Measurements from ENCODE around the gene CXCR3. TPM values are rescaled to one million over a fixed set of nuclear protein-coding genes. Genes with fewer than 3 reads are reported as not detected.
A peak's percentile ranks its signal among the peaks of the same experiment; 100 is the strongest.

Gene CXCR3
- total RNA-seq, 2 experiments from 2014 or later: 68.2 to 73.5 TPM

DNA sequence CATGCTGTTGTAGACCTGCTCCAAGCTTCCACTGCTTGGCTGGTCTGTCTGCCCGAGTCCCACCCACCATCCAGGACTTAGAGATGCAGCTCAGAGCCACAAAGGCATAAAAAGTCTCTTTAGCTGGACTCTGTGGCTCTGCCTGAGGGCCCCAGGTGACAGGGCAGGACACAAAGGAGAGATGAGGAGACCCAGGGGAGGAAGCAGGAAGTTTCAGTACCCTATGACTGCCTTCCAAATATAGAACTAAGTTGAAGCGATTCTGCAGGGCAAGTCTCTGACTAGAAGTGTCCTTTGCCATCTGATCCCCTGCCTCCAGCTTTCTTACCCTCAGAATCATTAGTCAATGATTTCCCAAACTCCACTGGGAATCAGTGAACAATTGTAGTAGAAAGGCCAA lies 11.2 kb upstream of the CXCR3 start:
- ChIA-PET CTCF (interaction anchor here (1.1 kb wide), 1 partner anchor 9 kb away, joined by 3 read pairs; no protein-coding TSS in a partner anchor), POLR2A (no interaction called here)
- Mint-ChIP-seq H3K27ac (no peak overlapping the region), H3K4me3 (no peak overlapping the region), H3K9me3 (no peaks in the 10 kb centered on the region), H3K4me1 (peaks cover 21% of the 10 kb centered on the region), H3K36me3 (ENCODE audit: low read depth) (no peaks in the 10 kb centered on the region), H3K27me3 (no peaks in the 10 kb centered on the region)
- no peak for DNase-seq

DNA sequence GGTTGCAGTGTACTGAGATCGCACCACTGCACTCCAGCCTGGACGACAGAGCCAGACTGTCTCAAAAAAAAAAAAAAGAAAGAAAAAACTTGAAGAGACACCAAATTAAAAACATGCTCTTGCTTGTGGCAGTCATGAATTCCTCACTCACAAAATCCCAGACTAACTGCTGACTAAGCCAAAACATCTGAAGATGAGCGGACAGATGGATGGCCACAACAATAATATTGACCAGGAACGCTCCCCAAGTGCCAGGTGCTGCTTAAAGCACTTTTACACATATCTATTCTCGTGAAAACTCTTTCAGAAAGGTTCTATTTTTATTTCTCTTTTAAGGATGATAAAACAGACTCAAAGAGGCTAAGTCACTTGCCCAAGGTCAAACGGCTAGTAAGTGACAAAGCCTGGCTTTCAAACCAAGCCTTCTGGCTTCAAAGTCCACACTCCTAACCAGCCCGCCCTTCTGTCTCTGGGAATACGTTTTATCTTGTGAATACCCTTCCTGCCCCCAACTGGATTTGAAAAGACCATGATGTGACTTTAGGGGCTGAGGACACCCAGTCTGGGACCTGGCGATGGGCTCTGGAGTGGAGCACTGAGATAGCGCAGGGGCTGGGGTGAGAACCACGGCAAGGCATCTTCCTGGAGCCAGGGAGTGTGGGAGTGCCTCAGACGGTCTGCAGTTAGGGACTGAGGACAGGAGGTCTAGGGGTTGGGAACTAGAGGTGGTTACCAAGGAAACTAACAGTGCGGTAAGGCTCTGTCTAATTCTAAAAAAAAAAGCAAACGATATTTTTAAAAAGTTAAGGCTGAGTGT lies 9.5 kb upstream of the CXCR3 start:
- Mint-ChIP-seq H3K9me3 (no peaks in the 10 kb centered on the region), H3K27ac (no peak overlapping the region), H3K4me3 (no peak overlapping the region), H3K4me1 (peaks cover 36% of the 10 kb centered on the region), H3K27me3 (no peaks in the 10 kb centered on the region), H3K36me3 (ENCODE audit: low read depth) (no peaks in the 10 kb centered on the region)
- ChIA-PET CTCF (interaction anchor here (1.3 kb wide), 1 partner anchor 11 kb away, joined by 3 read pairs; no protein-coding TSS in a partner anchor), POLR2A (no interaction called here)
- no peak for DNase-seq

DNA sequence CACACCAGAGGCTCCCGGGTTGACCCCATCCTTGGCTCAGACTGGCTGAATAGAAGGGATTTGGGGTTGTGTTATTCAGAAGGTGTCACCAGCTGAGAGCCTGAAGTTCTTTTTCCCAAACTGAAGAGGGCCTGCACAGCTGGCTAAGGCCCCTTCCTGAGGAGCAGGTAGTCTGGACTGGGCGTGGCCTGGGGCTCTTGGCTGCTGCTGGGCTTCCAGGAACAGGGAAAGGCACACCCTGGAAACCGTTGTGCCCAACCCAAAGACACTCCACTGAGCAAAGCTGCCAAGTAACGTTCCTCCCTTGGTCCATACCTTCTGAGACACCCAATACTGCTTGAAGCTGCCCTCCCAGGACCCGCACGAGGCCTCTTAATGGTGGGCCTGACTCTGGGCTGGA lies 8.3 kb upstream of the CXCR3 start:
- ChIA-PET CTCF (interaction anchor here (1.3 kb wide), 1 partner anchor 12 kb away, joined by 3 read pairs; no protein-coding TSS in a partner anchor), POLR2A (no interaction called here)
- Mint-ChIP-seq H3K27me3 (no peaks in the 10 kb centered on the region), H3K4me3 (no peak overlapping the region), H3K9me3 (no peaks in the 10 kb centered on the region), H3K4me1 (peaks cover 49% of the 10 kb centered on the region), H3K36me3 (ENCODE audit: low read depth) (no peaks in the 10 kb centered on the region), H3K27ac (no peak overlapping the region)
- no peak for DNase-seq

DNA sequence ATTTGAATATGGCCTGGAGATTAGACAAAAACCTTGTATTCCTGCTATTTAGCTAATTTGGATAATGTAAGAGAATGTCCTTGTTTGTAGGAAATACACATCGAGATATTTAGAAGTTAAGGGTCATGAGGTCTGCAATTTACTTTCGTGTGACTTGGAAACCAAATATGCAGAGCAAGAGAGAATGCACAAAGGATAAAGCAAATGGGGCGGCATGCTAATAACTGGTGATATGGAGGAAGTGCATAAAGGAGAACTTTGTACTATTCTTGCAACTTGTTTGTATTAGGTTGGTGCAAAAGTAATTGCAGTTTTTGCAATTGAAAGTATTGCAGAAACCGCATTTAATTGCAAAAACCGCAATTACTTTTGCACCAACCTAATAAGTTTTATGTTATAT lies 7.2 kb upstream of the CXCR3 start:
- Mint-ChIP-seq H3K9me3 (no peaks in the 10 kb centered on the region), H3K4me1 (peaks cover 55% of the 10 kb centered on the region), H3K36me3 (ENCODE audit: low read depth) (peaks cover 1% of the 10 kb centered on the region), H3K27ac (peak overlapping the region; percentile 54), H3K27me3 (no peaks in the 10 kb centered on the region), H3K4me3 (no peak overlapping the region)
- ChIA-PET CTCF (interaction anchor here (0.6 to 1.1 kb wide), 3 partner anchors 8 to 64 kb away, joined by 3 to 4 read pairs (median 3); no protein-coding TSS in a partner anchor), POLR2A (interaction anchor here (0.6 kb wide), 1 partner anchor 10 kb away, joined by 3 read pairs; no protein-coding TSS in a partner anchor)
- DNase-seq: no peak

DNA sequence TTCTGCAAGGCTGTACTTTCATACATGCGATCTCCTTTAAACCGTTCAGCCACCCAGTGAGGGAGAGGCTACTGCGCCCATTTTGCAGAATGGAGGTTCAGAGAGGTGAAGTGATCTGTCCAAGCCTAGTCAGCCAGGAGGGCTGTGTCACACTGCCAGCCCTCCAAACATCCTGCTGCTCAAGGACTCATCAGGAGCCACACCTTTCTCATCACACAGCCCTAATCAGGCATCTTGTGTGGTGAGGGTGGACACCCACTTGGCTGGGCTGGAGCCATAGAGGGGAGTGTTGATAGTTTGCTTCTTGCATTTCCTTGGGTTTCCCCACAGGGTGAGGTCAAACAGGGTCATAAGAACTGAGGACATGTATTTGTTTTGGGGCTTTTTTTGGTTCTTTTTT lies 5.4 kb upstream of the CXCR3 start:
- ChIA-PET CTCF (interaction anchor here (1.1 to 2.2 kb wide), 4 partner anchors 13 to 24 kb away, joined by 3 to 10 read pairs (median 5); no protein-coding TSS in a partner anchor), POLR2A (interaction anchor here (0.7 kb wide), 1 partner anchor 8 kb away, joined by 3 read pairs; no protein-coding TSS in a partner anchor)
- Mint-ChIP-seq H3K9me3 (no peaks in the 10 kb centered on the region), H3K4me3 (peak overlapping the region; percentile 59), H3K4me1 (peaks cover 61% of the 10 kb centered on the region), H3K27me3 (no peaks in the 10 kb centered on the region), H3K36me3 (ENCODE audit: low read depth) (peaks cover 6% of the 10 kb centered on the region), H3K27ac (peak overlapping the region; percentile 90)
- no peak for DNase-seq

DNA sequence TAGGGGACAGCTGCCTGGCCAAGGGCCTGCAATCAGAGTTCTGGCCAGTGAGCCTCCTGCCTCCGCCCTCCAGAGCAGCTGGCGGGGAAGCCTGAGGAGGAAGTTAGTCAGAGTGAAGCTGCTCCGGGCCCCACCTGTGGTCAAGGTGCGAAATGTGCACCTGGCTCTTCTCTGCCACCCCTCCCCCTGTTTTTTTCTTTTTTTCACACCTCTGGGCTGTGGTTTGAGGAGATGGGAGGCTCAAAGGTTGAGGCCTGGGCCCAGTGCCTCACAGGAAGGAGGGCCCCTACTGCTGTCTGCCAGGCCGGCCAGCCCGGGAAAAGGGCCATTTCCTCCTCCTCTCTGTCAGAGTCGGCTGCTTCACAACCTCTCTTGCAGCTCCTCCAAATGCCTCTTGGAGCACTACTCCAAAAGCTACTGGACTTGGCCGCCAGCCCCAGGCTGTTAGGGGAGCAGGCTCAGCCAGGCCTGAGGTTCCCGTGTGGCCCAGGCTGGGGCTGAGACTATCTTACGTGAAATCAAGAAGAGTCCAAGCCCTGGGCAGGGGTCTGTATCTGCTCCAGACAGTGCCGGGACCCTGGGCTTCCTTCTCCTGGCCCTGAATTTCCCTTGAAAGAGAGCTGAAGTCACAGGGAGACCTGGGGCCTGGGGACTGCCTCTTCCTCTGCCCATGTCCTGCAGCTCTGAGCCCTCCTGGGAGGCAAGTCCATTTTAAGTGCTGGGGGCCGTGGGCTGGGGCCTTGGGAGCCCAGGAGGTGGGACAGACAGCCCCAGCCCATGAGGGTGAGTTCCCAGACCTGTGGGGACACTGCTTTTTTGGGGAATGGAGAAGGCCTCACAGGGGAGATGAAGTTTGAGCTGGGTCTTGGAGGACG lies 4.5 kb upstream of the CXCR3 start:
- peak; percentile 65 for DNase-seq
- peak overlapping the region; percentile 59 for H3K4me3 Mint-ChIP-seq
- no peaks in the 10 kb centered on the region for H3K27me3 Mint-ChIP-seq
- H3K27ac Mint-ChIP-seq: peak overlapping the region; percentile 90
- peaks cover 13% of the 10 kb centered on the region for H3K36me3 Mint-ChIP-seq (ENCODE audit: low read depth)
- peaks cover 67% of the 10 kb centered on the region for H3K4me1 Mint-ChIP-seq
- CTCF ChIA-PET: interaction anchor here (0.7 to 2.8 kb wide), 8 partner anchors 8 to 30 kb away, joined by 3 to 10 read pairs (median 5); no protein-coding TSS in a partner anchor
- POLR2A ChIA-PET: interaction anchor here (0.7 kb wide), 1 partner anchor 9 kb away, joined by 3 read pairs; no protein-coding TSS in a partner anchor
- H3K9me3 Mint-ChIP-seq: no peaks in the 10 kb centered on the region

DNA sequence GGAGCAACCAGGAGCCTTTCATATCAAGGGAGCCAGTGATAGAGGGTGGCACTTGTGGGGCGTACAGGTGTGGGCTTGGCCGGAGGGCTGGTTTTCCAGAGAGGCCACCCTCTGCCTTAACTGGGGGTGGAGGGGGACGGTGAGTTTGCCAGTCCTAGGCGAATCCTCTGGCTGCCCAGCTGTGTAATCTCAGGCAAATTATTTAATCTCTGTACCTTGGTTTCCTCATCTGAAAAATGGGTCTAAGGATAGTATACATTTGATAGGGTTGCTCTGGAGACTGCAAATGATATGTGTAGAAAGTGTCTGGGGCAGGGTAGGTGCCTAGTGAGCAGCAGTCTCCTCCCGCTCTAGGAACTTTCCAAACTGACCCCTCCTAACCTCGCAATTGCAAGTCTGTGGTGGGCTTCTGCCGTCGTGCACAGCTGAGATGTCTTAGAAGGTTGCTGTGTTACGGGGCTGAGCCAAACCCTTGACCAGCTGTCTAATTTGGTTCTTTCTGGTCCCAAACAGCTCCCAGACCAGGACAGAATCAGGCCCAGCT lies 3.8 kb upstream of the CXCR3 start:
- Mint-ChIP-seq H3K4me3 (no peak overlapping the region), H3K9me3 (no peaks in the 10 kb centered on the region), H3K27me3 (no peaks in the 10 kb centered on the region), H3K36me3 (ENCODE audit: low read depth) (peaks cover 19% of the 10 kb centered on the region), H3K27ac (peak overlapping the region; percentile 90), H3K4me1 (peaks cover 72% of the 10 kb centered on the region)
- ChIA-PET POLR2A (interaction anchor here (0.6 kb wide), 1 partner anchor 397 kb away, joined by 3 read pairs; no protein-coding TSS in a partner anchor), CTCF (interaction anchor here (0.7 to 2.8 kb wide), 7 partner anchors 7 to 30 kb away, joined by 3 to 10 read pairs (median 5); no protein-coding TSS in a partner anchor)
- DNase-seq: no peak

DNA sequence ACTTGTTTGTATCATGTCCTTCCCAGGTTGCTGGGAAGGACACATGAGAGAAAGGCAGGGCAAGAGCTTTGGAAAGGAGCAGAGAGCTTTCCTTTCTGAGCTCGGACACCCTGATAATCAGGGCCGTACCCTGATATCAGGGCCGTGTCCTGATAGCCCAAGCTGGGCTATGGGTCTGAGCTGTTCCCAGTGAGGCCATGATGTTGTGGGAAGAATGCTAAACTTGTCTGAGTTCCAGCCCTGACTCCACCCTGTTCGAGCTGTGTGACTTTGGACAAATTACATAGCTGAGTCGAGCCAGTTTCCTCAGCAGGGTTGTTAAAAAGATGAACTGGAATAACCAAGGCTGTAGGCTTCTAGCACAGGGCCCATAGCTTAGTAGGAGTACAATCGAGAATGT lies 3.3 kb upstream of the CXCR3 start:
- Mint-ChIP-seq H3K27ac (peak overlapping the region; percentile 90), H3K36me3 (ENCODE audit: low read depth) (peaks cover 24% of the 10 kb centered on the region), H3K4me1 (peaks cover 75% of the 10 kb centered on the region), H3K27me3 (no peaks in the 10 kb centered on the region), H3K9me3 (no peaks in the 10 kb centered on the region), H3K4me3 (no peak overlapping the region)
- ChIA-PET POLR2A (interaction anchor here (0.6 kb wide), 1 partner anchor 397 kb away, joined by 3 read pairs; no protein-coding TSS in a partner anchor), CTCF (interaction anchor here (1.7 to 2.8 kb wide), 3 partner anchors 10 to 31 kb away, joined by 5 to 10 read pairs (median 7); no protein-coding TSS in a partner anchor)
- no peak for DNase-seq

DNA sequence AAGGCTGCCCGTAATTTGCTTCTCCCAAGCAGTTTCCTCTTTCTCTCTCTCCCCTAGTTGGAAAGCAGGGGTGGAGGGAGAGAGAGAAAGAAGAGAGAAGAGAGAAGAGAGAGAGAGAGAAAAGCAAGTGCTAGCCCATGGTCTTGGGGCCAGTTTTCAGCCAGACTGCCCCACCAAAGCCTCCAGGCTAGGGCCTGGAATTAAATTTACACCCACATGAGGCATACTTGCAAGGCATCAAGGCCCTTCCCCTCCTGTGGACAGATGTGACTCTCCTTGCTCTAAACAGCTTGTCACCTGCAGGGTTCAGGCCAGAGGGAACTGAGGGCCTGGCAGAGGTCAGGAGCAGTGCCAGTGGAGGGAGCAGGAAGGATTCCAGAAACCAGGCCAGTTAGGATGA lies 1.7 kb upstream of the CXCR3 start:
- Mint-ChIP-seq H3K36me3 (ENCODE audit: low read depth) (peaks cover 39% of the 10 kb centered on the region), H3K9me3 (no peaks in the 10 kb centered on the region), H3K4me3 (no peak overlapping the region), H3K4me1 (peaks cover 81% of the 10 kb centered on the region), H3K27me3 (no peaks in the 10 kb centered on the region), H3K27ac (peak overlapping the region; percentile 91)
- no peak for DNase-seq
- ChIA-PET CTCF (interaction anchor here (1.0 to 1.1 kb wide), 2 partner anchors 10 to 35 kb away, joined by 3 read pairs; no protein-coding TSS in a partner anchor), POLR2A (no interaction called here)

DNA sequence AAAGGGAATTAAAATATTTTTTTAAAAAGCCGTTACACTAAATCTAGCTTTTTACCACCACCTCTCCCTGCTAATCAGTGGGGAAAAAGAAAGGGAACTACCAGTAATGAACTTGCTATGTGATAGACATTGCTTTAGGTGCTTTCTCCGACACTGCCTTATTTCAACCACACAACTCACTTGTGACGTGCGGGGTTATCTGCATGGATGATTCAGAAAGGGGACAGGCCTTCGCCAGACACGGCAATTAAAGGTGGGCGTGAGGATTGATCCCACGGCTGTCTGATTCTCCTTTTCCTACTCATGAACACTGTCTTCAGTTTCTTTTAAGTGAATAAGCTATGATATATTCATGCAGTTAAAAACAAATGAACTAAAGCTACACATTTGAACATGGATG lies 882 bp upstream of the CXCR3 start:
- Mint-ChIP-seq H3K9me3 (no peaks in the 10 kb centered on the region), H3K4me1 (peaks cover 82% of the 10 kb centered on the region), H3K36me3 (ENCODE audit: low read depth) (peaks cover 44% of the 10 kb centered on the region), H3K4me3 (peak overlapping the region; percentile 92), H3K27ac (peak overlapping the region; percentile 91), H3K27me3 (no peaks in the 10 kb centered on the region)
- DNase-seq: peak; percentile 31
- ChIA-PET CTCF (interaction anchor here (1.1 to 1.9 kb wide), 3 partner anchors 20 to 35 kb away, joined by 3 to 8 read pairs (median 5); no protein-coding TSS in a partner anchor), POLR2A (interaction anchor here (0.6 kb wide), 1 partner anchor 802 kb away, joined by 5 read pairs; no protein-coding TSS in a partner anchor)

DNA sequence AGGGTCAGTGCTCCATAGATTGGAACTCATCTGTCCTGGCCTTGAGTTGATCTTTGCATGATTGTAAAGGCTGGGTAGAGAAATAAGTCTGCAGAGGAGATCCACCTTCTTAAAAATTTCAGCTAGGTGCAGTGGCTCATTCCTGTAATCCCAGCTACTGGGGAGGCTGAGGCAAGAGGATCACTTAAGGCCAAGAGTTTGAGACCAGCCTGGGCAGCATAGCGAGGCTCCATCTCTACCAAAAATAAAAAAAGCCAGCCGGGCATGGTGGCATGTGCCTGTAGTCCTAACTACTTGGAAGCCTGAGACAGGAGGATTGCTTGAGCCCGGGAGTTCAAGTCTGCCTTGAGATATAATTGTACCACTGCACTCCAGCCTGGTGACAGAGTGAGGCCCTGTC lies 476 bp upstream of the CXCR3 start:
- H3K36me3 Mint-ChIP-seq (ENCODE audit: low read depth): peaks cover 45% of the 10 kb centered on the region
- ChIA-PET CTCF (interaction anchor here (0.9 to 1.9 kb wide), 3 partner anchors 17 to 32 kb away, joined by 4 to 8 read pairs (median 5); no protein-coding TSS in a partner anchor), POLR2A (interaction anchor here (0.6 to 1.3 kb wide), 2 partner anchors 86 to 802 kb away, joined by 5 to 8 read pairs; partner anchors contain the start of gene OGT)
- DNase-seq: no peak
- H3K4me3 Mint-ChIP-seq: peak overlapping the region; percentile 92
- H3K4me1 Mint-ChIP-seq: peaks cover 82% of the 10 kb centered on the region
- peak overlapping the region; percentile 91 for H3K27ac Mint-ChIP-seq
- H3K27me3 Mint-ChIP-seq: no peaks in the 10 kb centered on the region
- H3K9me3 Mint-ChIP-seq: no peaks in the 10 kb centered on the region

DNA sequence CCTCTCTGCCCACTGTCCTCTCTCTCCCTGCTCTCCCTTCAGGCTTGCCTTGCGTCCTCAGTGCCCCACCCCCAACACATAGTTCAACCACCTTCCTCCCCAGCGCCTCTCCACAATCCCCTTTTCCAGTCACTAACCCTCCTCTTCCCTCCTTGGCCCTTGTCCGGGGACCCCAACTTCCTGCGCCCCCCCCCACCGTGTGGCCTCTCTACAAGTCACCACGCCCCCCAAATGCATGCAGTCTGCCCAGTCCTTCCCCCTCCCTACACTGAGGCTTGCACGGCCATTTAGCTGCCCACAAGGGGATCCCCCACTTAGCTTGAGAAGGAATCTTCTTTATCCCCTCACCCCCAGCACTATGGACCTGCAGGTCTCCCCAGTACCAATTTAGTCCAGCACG lies 569 bp downstream of the CXCR3 start:
- Mint-ChIP-seq H3K4me1 (peaks cover 81% of the 10 kb centered on the region), H3K27me3 (no peaks in the 10 kb centered on the region), H3K27ac (peak overlapping the region; percentile 91), H3K4me3 (peak overlapping the region; percentile 92), H3K9me3 (no peaks in the 10 kb centered on the region), H3K36me3 (ENCODE audit: low read depth) (peaks cover 55% of the 10 kb centered on the region)
- CTCF ChIA-PET: interaction anchor here (1.6 to 1.9 kb wide), 2 partner anchors 21 to 33 kb away, joined by 5 to 8 read pairs; no protein-coding TSS in a partner anchor
- POLR2A ChIA-PET: interaction anchor here (1.3 kb wide), 1 partner anchor 85 kb away, joined by 8 read pairs; the partner anchor contains the start of gene OGT
- DNase-seq: no peak
